ENCODE measurements around the gene CYP4F12.

GRCh38 chr19:15721268-15721667 lies 48.4 kb downstream of the CYP4F12 start:
- TF ChIP-seq POLR2AphosphoS5 (IDR thresholded peaks at IDR 0.05; ENCODE audit: borderline replicate concordance, low read depth, low read length), result no peak
- no peak for TF ChIP-seq EZH2 (IDR thresholded peaks at IDR 0.05)
- TF ChIP-seq FOXP2 (optimal IDR thresholded peaks at IDR 0.05; ENCODE audit: control extremely low read depth, extremely low read length, insufficient read depth), result no peak

All from SK-N-MC (cell line).